ENCODE data around the gene LSAMP. TPM values are rescaled to one million over a fixed set of nuclear protein-coding genes. Genes with fewer than 3 reads are reported as not detected.

LSAMP gene
- total RNA-seq, 1 donor from 2014 or later, result 1.1 TPM

DNA sequence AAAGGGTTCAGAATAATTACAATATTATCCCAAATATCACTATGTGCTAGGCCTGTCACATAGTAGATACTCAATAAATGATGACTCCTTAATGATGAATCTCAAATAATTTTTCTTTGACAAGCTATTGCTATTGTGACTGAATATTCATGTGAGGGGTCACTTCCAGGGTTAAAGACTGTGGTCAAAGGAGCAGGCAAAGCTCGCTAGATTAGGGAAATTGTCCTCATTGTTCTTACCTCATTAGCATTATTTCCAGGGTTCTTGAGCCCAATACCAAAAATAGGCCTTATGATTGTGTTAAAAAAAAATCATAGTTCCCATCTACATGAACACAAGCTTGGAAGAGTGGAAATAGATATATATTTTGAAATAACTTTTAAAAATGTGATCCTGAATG, 569.8 kb downstream of the LSAMP start:
- H3K4me3 Mint-ChIP-seq (ENCODE audit: unreplicated experiment), result no peak overlapping the region
- H3K36me3 Mint-ChIP-seq (ENCODE audit: low read depth), result no peaks in the 10 kb centered on the region
- DNase-seq (ENCODE audit: low spot score), result no peak
- no peak overlapping the region for H3K27ac Mint-ChIP-seq (ENCODE audit: unreplicated experiment)
- H3K9me3 Mint-ChIP-seq (ENCODE audit: low read depth), result no peaks in the 10 kb centered on the region
- TF ChIP-seq, protein P1, sequence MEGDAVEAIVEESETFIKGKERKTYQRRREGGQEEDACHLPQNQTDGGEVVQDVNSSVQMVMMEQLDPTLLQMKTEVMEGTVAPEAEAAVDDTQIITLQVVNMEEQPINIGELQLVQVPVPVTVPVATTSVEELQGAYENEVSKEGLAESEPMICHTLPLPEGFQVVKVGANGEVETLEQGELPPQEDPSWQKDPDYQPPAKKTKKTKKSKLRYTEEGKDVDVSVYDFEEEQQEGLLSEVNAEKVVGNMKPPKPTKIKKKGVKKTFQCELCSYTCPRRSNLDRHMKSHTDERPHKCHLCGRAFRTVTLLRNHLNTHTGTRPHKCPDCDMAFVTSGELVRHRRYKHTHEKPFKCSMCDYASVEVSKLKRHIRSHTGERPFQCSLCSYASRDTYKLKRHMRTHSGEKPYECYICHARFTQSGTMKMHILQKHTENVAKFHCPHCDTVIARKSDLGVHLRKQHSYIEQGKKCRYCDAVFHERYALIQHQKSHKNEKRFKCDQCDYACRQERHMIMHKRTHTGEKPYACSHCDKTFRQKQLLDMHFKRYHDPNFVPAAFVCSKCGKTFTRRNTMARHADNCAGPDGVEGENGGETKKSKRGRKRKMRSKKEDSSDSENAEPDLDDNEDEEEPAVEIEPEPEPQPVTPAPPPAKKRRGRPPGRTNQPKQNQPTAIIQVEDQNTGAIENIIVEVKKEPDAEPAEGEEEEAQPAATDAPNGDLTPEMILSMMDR (IDR thresholded peaks at IDR 0.05), result no peak
- H3K4me1 Mint-ChIP-seq (ENCODE audit: low read depth), result peaks cover 13% of the 10 kb centered on the region
- no peaks in the 10 kb centered on the region for H3K27me3 Mint-ChIP-seq (ENCODE audit: low read depth)

DNA sequence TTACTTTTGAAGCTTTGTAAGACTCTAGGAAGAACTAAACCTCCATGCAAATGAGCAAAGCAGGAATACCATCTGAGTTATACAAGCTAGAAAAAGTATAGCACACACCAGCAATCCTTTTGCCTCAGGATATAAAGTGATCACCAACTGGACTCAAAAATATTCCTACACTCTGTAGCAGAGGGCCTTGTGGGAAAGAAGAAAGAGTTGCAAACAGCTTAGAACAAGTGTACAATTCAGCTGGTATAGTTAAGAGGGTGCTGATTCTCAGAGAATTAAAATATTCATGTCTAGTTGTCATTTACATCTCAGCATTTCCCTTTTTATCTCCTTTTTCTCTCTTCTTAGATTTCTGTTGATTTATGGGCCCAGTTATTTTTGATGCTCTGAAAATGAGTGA, 573.6 kb downstream of the LSAMP start:
- TF ChIP-seq, protein P1 (IDR thresholded peaks at IDR 0.05), result no peak
- Mint-ChIP-seq H3K4me3 (ENCODE audit: unreplicated experiment) (no peak overlapping the region), H3K27ac (ENCODE audit: unreplicated experiment) (no peak overlapping the region), H3K9me3 (ENCODE audit: low read depth) (no peaks in the 10 kb centered on the region), H3K27me3 (ENCODE audit: low read depth) (no peaks in the 10 kb centered on the region), H3K4me1 (ENCODE audit: low read depth) (peaks cover 6% of the 10 kb centered on the region), H3K36me3 (ENCODE audit: low read depth) (no peaks in the 10 kb centered on the region)
- DNase-seq (ENCODE audit: low spot score), result no peak

- no peaks in the 10 kb centered on the region for H3K9me3 Mint-ChIP-seq (ENCODE audit: low read depth)
- DNase-seq (ENCODE audit: low spot score), result no peak
- H3K4me3 Mint-ChIP-seq (ENCODE audit: unreplicated experiment), result no peak overlapping the region
- H3K27ac Mint-ChIP-seq (ENCODE audit: unreplicated experiment), result no peak overlapping the region
- TF ChIP-seq, protein P1 (IDR thresholded peaks at IDR 0.05), result no peak
- no peaks in the 10 kb centered on the region for H3K4me1 Mint-ChIP-seq (ENCODE audit: low read depth)
- no peaks in the 10 kb centered on the region for H3K27me3 Mint-ChIP-seq (ENCODE audit: low read depth)
- H3K36me3 Mint-ChIP-seq (ENCODE audit: low read depth), result no peaks in the 10 kb centered on the region
Measured at GRCh38 chr3:115864911-115865310, 580.4 kb downstream of the LSAMP start.

DNA sequence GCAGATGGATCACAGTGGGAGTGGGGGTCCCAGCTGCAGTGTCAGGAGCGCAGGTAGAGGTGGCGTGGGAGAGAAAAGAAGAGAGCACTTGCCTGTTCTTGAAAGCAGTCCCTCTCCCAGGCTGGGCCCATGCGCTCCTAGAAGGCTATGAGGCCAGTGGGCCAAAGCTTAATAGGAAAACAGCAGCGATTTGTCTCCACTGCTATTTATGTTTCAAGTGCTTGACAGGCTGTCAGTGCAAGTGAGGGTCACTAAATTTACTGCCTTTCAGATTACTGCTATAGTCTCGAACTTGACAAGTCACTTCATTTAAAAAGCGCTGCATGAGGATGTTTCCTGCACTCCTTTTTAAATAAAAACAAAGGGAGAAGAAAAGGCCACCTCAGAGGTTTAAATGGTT, 582.4 kb downstream of the LSAMP start:
- no peaks in the 10 kb centered on the region for H3K27me3 Mint-ChIP-seq (ENCODE audit: low read depth)
- H3K4me3 Mint-ChIP-seq (ENCODE audit: unreplicated experiment), result no peak overlapping the region
- H3K27ac Mint-ChIP-seq (ENCODE audit: unreplicated experiment), result no peak overlapping the region
- TF ChIP-seq, protein P1 (IDR thresholded peaks at IDR 0.05), result no peak
- H3K9me3 Mint-ChIP-seq (ENCODE audit: low read depth), result no peaks in the 10 kb centered on the region
- no peaks in the 10 kb centered on the region for H3K4me1 Mint-ChIP-seq (ENCODE audit: low read depth)
- DNase-seq (ENCODE audit: low spot score), result no peak
- H3K36me3 Mint-ChIP-seq (ENCODE audit: low read depth), result no peaks in the 10 kb centered on the region

DNA sequence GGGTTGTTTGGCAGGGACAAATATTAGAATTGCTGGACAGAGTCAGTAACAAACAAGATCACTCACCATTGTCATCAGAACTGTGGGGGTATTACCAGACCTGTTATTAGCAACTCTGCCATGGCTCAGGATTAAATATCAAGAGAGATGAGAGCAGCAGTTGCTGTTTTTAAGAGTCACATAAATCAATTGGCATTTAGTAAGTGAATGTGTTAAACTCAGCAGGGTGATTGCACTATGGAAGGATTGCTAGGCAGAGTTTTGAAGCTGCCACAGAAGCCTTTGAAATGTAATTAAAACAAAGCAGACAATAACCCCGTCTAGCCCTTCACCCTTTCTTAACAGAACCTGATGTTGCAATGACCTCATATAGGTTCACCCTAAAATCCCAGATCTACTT, 583.2 kb downstream of the LSAMP start:
- no peak for DNase-seq (ENCODE audit: low spot score)
- H3K9me3 Mint-ChIP-seq (ENCODE audit: low read depth), result no peaks in the 10 kb centered on the region
- H3K4me1 Mint-ChIP-seq (ENCODE audit: low read depth), result no peaks in the 10 kb centered on the region
- H3K27ac Mint-ChIP-seq (ENCODE audit: unreplicated experiment), result no peak overlapping the region
- no peaks in the 10 kb centered on the region for H3K27me3 Mint-ChIP-seq (ENCODE audit: low read depth)
- no peak overlapping the region for H3K4me3 Mint-ChIP-seq (ENCODE audit: unreplicated experiment)
- TF ChIP-seq, protein P1 (IDR thresholded peaks at IDR 0.05), result no peak
- no peaks in the 10 kb centered on the region for H3K36me3 Mint-ChIP-seq (ENCODE audit: low read depth)
